Nucleus accumbens (tissue), 56 donors: ENCODE results near the gene CRACR2A.
A peak's percentile ranks its signal among the peaks of the same experiment; 100 is the strongest.

ENCODE experiments used
- DNase-seq, 56 donors: peaks; one replicate each; lab custom pipeline; 2025; lab: John Stamatoyannopoulos, UW

The CRACR2A gene

DNA sequence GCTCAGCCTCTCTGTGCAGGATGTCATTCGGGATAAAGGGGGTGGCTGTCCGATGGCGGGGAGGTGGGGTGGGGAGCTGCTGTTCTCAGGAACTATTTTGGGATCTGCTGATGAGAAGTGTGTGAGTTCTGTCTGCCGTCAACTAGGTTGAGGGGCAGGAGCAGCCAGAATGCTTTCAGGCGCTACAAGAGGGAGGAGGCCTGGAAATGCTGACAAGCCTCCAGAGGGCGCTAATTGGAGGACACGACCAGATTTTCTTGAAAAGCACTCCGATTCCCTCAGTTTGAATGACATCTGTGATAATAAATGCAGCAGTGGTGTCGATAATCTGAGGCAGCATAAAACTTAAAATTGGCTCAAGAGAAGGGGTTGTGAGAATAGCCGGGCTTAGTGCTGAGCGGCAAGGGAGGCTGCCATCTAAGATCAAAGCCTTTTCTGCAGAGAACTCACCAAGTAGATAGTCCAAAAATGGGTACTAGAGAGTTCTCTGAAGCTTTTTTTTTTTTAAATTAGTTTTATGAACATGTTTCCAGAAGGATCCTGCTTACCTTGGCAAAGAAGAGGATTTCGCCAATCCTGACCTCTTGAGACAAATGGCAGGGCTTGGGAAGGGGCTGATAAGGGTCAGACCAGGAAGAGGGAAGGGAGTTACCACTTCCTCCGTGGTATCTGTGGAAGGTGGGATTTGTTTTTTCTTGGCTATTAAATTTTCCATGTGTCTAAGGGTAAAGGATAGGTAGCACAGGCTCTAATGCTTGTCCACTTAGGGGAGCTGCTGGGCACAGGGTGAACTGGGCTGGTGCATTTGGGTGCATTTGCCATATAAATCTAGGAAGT lies 94.4 kb downstream of the CRACR2A start:
- DNase-seq, result no peak

DNA sequence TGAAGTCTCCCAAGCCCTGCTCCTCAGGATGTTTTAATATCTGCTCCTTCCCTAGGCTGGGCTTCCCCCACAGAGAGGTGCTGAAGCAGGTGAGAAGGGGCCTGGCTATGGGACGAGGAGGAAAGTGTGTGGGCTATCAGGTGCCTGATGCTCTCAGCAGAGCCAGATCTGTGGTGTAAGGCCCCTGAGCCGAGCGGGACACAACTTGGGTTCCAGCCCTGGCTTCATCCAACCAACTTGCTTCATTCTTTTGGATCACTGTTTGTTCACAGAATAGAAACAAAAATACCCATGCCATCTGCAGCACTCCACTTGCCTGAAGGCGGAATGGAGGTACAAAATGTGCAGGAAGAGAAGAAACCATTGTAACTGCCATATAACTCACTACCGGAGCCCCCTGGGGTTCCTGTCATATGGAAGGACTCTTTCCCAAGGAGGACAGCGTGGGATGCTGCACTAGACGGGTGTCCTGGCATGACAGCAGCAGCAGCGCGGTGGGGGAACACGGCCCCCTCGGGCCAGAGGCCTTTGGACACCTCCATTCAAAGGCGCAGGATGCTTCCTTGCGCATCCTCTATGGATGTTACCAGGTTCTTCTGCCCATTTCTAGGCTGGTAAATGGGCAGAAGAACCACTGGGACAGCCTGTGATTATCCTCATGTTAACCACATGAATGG lies 95.8 kb downstream of the CRACR2A start:
- DNase-seq, result no peak

DNA sequence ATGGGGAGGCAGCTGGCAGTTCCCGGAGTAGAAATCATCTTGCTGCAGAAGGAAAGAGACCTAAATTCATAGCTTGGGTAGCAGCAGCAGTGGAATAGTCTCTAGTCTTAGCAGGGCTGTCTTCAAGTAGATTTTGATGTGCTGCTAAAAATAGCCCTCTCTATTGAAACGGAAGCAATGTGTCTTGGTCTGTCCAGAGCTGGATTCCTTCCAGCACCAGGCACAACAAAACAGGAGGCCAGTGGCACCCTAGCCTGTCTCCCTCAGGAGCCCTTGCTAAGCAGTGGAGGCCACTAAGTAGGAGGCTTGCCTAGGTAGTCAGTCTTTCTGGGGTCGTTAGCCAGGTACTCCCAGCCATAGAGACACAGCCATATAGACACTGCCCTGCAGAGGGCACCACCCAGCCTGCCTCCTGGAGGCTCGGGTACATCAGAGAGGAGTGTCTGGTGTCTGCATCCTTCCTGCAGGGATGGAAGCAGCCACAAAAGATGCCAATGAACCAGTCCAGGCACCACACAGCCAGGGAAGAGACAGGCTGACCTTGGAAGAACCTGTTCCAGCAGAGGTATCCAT lies 97.5 kb downstream of the CRACR2A start:
- DNase-seq, result peak in 3 of 56 donors; percentile 1 to 9 (median 5)

DNA sequence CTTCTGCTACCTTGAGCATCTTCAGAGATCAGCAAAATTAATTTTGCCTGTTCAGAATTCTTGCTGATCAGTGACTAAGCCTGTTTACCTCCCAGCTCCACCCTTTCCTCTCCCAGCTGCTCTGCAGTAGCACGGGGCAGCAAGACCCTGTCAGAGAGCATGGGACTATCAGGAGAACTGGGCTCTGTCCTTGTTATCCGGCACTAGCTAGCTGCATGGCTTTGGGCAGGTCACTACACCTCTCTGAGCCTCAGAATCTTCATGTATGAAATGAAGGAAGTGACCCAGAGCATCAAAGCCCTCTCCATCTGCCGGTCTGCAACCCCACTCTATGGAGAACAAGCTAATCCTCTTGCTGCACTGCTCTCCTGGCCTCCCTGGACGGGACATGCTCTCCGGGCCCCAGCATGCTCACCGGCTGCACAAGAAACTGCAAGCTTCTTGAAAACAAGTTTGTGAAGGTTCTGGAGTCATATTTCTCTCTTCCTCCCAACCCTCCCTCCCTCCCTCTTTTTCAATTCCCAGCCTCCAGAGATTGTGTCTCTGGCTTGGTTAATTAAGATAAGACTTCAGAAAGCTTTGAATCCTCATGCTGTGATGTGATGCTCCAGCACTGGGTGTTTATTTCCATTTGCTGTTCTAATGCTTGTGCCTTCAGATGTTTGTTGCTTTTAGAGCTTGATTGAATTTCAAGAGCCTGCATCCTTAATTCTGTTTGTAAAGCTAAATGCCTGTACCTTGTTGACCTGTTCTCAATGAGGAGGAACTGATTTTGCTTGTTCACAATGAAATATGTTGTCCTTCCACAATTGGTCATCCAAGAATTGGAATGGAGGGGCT lies 101.1 kb downstream of the CRACR2A start:
- no peak for DNase-seq

DNA sequence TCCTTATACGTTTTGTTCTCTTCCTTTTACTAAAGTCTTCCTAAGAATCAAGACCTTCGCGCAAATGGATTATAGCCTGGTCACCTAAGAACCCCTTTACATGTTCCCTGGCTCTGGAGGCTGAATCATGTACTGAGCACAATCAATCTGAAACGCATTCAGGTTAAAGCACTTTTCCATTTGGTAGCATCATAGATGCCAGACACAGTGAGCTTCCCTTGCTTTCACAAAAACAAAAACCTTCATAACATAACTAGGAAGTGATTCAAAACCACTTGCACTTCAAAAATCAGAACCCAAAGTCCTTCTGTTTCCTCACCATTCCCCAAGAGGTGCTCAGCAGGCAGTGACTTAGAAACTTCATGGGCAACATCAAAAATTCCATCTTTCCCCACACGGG lies 105.4 kb downstream of the CRACR2A start:
- no peak for DNase-seq

DNA sequence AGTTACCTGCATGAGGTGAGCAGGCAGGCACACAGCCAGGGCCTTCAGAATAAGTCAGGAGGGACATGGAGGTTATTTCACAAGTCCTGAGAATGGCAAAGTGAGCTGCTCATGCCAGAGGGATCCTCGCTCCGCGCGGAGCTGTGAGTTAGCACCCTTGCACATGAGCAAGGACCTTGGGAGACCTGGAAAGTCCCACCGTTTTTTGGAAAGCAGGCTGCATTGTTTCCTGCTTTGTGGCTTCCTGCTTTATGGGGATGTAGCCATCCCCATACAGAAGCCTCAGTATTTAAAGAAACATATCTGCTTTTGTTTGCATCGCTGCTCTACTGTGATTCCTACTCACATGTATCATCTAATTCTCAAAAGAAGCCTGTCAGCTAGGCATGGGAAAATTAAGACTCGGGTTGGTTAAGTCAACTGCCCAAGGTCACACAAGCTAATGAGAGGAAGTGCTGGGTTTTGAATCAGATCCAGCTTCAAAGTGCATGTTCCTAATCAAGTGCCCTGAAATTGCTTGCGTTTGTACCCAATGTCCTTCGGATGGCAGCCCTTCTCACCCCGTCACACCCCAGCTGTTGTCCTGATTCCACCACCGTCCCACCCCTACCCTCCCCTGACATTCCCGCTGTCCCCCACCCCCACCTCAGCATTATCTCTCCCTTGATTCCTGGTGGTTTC lies 106.2 kb downstream of the CRACR2A start:
- no peak for DNase-seq

DNA sequence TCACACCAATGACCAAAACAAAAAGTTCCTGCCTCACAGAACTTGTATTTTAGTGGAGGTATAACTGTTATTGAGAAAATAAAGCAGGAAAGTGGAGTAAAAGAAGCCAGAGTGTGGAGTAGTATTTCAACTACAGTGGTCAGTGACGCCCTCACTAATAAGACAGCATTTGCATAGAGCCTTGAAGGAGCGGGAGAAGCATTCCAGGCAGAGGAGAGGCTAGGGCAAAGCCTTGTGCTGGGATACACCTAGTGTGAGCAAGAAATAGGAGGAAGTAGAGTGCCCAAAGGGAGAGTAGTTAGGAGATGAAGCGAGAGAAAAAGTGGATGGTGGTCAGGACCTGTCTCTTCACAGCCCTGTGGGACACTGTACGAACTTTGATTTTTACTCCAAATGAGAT lies 107.8 kb downstream of the CRACR2A start:
- no peak for DNase-seq

DNA sequence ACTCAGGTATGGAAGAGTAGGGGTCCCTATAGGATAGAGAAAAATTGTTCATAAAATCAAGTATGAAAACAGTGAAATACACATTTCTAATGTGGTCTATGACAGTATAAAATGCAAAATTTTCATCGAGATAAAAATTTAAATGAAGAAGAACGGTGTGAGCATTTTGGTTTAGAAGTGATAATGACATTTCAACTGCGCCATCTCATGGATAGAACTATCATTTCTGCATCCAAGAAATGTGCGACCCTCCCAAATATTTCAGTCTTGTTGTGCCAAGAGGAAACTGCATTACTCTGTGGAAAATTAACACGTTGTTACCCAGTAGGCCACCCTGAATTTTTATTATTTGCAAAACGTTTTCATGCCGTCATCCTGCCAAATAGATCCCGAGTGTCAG lies 108.8 kb downstream of the CRACR2A start:
- no peak for DNase-seq

DNA sequence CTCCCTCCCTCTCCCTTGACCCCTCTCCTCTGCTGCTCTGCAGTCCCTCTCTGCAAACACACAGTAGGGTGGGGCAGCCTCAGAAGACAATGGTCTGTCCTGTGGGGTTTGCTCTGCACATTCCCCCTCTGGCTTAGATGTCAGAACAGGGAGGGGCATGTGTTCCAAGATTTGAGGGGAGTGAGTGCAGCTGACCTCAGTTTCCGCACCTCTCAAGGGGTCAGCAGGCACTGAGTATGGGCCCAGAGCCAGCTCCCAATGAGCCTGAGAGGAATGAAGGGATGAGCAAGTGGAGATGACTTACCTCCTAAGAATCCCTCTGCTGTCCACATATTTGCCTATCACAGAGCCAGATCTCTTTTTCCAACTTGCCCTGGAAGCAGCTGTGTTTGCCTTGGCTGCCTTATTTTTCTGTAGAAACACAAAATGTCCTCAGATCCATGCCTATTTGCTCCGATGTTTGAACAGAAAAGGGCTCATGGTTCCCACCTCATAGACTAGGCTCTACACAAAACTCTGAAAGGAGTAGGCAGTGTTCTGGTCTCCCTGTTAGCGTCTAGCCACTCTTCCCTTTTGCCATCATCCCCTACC lies 111.4 kb downstream of the CRACR2A start:
- no peak for DNase-seq

DNA sequence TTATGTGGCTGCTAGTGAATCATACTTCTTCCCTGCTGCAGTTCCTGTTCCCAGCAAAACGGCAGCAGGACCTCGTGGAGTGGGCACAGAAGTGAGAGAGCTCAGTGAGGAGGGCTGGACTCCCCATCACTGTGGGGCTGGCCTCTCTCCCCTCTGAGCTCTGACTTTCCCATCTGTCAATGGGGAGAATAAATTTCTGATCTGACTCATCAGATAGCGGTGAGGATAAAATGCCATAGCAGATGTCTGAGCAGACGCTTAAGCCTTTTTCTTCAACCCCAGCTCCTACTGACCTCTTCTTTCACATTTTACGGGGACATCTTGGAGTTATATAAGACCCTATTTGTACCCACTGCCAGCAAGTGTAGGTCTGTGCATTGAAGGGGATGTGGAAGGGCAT lies 116.6 kb downstream of the CRACR2A start:
- no peak for DNase-seq

DNA sequence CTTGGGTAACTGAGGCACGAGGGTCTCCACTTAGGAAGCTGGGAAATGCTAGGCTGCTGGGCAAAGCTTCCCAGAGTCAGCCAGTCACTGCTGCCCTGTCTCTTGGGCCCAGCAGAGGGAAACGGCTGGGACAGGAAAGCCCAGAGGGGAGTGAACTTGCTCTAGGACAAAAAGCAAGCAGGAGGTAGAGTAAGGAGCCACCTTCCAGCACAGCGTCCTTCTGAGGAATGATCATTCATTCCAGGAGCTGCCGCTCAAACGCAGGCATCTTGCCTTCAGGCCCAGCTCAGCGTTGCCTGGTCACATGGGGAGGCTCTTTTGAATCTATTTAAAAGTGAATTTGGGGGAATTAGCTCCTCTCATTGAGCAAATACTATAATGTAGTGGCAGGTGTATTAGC lies 118.6 kb downstream of the CRACR2A start:
- no peak for DNase-seq

DNA sequence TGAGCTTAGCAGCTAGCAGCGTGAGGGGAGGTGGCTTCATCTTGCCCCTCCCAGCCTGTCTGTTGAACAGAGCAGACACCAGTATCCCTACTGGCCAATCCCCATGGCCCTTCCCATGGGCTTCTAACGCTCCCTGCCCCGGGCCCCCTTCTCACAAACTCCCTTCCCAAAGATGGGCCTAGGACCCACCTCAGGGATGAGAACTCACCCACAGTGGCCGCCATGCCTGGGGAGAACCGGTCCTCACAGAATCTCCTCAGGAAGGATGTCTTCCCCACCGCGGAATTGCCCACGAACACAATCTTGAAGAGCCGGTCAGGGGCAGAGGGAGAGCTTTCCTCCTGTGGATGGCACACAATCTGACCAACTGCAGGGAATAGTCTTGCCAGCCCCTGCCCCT lies 119.5 kb downstream of the CRACR2A start:
- DNase-seq, result no peak

DNA sequence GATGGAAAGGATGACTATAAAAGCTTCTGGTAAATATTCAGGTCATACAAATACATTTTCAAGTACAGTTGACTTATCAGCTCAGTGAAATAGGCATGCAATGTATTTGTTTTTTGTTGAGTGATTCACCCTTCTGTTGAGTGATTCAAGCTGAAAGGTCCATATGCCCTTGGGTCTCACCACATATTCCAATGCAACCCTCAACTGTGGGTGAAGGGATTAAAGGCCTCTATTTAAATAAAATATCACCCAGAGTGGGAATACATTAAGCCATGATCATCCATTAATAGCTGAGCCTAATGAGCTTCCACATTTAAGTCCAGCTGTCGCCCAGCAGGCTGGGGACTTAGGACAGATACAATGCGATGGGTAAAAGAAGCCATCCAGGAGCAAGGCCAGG lies 120.2 kb downstream of the CRACR2A start:
- DNase-seq, result no peak

DNA sequence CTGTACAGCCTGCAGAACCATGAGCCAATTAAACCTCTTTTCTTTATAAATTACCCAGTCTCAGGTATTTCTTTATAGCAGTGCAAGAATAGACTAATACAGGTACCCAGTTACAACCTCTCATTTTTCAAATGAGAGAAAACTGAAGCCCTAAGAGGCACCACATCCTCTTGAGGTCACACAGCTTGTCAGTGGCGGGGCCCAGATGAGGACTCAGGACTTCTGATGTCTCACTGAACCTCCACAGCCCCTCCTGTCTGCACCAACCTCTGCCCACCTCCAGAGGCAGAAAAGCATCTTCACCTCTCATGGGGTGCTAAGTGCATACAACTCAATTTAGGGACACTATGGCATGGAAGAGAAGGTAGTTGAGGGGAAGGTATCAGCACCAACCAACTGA lies 120.7 kb downstream of the CRACR2A start:
- no peak for DNase-seq

DNA sequence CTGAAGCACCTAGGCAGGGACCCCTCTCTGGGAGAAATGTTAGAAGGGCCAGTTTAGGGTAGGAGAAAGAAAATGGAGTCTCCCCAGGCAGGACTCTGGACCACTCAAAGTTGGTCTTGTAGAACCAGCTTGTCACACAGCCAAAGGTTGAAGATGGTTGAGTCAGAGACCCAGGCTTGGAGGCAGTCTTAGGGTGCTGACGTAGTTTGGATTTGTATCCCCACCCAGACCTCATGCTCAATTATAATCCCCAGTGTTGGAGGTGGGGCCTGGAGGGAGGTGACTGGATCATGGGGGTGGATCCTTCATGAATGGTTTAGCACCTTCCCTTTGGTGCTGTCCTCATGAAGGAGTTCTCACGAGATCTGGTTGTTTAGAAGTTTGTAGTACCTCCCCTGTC lies 121.2 kb downstream of the CRACR2A start:
- DNase-seq, result no peak

DNA sequence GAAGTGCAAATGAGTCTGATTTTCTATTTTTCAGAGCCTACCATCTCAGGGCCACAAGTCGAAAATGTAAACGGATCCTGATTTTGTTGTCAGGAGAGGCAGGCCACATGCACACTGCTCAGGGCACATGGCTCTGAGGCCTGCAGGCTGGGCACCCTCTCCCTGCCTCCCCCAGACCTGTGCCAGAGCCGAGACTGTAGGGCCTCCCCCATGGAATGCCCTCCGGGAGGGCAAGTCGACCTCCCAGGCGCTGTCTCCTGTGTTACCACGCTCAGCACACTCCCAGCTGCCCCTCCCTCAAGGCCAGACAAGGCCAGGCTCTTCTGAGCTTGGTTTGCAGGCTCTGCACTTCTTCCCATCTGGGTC lies 121.7 kb downstream of the CRACR2A start:
- no peak for DNase-seq

DNA sequence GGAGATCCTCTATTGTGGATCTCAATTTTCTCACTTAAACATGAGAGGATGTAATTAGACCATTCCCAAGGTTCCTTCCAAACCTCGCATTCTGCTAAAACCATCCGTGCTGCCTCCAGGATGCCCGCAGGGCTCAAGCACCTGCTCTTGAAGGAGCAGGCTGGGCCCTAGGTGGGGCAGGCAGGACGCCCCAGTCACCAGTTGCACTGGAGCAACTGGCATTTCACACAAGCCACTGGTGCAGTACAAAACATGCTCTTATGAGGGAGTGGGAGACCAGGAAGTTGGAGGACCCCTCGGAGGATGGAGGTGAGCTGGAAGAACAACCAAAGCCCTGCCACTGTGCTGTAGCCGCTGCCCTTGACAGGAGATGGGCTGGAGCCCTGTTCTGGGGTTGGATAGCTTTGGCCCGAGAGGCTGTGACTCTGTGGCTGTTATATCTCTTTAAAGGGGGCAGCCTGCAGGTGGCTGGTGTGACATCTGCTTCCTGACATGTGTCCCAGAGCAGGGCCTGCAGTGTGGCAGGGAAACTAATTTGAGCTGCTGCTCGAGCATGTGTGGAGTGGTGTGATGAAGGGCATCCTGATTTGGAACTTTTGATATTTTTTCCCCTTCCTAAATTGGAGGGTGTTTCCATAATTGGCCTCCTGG lies 122.2 kb downstream of the CRACR2A start:
- no peak for DNase-seq

DNA sequence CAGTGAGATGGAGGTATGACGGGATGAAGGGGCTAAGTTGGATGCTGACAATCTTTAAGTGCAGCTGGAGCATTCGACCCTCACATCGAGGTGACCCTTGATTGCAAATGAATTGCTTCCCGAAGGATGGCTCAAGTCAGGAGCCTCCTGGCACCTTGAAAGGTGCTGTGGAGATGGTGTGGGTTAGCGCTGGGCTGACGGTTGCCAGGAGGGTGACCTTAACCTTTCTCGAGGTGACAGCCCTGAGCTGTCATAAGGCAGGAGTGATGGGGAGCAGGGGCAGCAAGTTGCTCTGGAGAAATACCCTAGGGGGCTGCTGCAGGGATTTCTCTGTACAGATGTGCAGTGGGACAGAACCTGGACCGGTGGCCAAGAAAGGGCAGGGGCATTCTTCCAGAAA lies 122.8 kb downstream of the CRACR2A start:
- no peak for DNase-seq

DNA sequence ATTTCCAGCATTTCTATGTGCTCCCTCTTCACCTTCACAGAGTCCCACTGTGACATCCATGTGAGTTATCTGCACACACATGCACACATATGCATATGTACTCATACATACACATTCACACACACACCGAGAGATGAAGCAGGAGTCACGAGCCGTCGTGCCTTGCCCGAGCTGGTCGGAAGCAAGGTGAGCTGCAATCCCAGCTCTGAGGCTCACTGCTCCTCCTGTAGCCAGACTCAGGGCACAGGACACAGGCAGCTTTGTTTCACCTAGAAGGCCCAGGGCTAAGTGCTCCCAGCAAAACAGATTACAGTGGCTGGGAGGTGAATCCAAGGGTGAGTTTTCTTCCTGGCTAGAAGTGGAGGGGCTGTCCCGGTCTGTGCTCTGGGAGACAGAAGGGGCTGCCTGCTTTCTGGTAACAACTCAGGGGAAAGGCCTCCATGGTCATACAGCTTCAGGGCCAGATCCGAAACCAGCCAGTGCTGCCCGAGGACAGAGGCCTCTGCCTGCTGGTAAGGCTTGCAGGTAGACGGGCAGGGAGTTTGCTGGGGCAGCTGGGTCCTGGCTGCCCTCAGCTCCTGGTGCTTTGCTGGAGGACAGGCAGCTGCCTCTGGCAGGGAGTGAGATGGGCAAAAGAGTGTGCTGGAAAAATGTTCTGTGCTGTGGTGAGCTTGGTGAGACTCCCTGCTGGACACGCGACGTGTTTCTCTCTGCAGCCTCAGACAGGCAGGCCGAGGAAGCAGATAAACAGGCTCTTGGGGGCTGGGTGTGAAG lies 123.7 kb downstream of the CRACR2A start:
- DNase-seq, result no peak
